Measurements from ENCODE around the gene THRA.

DNA sequence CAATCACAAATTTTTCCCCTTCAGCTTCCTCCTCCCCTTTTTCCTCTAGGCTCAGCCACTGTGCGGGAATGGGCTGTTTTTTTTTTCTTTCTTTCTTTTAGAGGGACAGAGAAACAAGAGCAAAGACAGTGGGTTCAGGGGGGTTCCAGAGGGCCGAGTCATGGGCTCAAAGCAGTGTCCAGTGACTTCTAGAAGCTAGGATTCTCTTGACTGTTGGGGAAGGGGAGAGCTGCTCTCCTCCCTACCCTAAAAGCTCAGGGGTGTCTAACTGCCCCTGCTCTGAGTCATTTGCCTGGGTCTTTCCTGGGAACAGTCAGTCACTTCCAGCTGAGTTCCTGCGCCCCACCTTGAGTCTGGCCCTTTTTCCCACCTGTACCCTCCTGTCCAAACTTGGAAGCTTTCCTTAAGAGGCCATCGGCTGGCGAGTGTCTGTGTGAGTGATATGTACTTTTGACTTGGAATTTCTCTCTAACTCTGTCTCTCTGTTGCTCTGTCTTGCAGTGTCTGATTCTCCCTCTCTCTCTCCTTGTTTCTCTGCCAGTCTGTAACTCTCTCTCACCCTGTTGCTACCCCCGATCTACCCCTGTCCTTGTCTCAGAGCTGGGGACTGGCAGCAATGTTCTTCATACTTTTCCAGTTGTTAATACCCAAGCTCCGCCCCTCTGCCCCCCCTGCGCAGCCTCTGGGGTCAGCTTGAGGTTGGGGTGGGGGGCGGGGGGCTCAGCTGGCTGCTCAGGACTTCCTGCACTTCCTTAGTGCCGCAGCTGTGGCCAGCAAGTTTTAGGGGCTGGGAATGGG is 2.4 kb downstream of the THRA start:
- TF ChIP-seq CTCF (IDR thresholded peaks at IDR 0.05) (no peak), POLR2A (IDR thresholded peaks at IDR 0.05) (no peak)
